ENCODE results near the gene PLXNA4.

GRCh38 chr7:132113536-132114371 is 462.5 kb downstream of the PLXNA4 start:
- TF ChIP-seq POLR2AphosphoS5 (IDR thresholded peaks at IDR 0.05; ENCODE audit: low read depth, low read length) = no peak
- no peak for TF ChIP-seq TAF1 (IDR thresholded peaks at IDR 0.05; ENCODE audit: low read depth, low read length)
- TF ChIP-seq POLR2A (IDR thresholded peaks at IDR 0.05; ENCODE audit: low read depth, low read length) = no peak
- TF ChIP-seq SPI1 (IDR thresholded peaks at IDR 0.05; ENCODE audit: low read depth, low read length) = no peak
